Panc1 (cell line): ENCODE data around the gene PTPRK. TPM values are rescaled to one million over a fixed set of nuclear protein-coding genes. Genes with fewer than 3 reads are reported as not detected.

Experiments used
- ATAC-seq: fragments of 200-7000 bp; cut with Tn5 transposase; 2 replicates; pipeline ENCODE4 v1.9.1; 2020; ENCODE audit warnings: mild to moderate bottlenecking, moderate library complexity
- BruUV-seq: library from RNA; stranded (reverse); fragments of 400-500 nt; replicated peaks from 2 replicates; lab custom pipeline; 2021; lab: Mats Ljungman, UMichigan
- CTCF ChIA-PET: fragments of 300-600 bp; sonication (Branson Sonifier 250); formaldehyde crosslinking; loops from one replicate; lab custom pipeline; 2022; ENCODE audit warnings: antibody characterized with exemption; lab: Charles Lee
- POLR2A ChIA-PET: fragments of 300-600 bp; sonication (Branson Sonifier 250); formaldehyde crosslinking; loops from one replicate; lab custom pipeline; 2022; ENCODE audit warnings: antibody characterized with exemption; lab: Charles Lee
- DNase-seq: peaks from one replicate; pipeline ENCODE4 v3.0.0-alpha.2; 2010; ENCODE audit warnings: low read depth, low spot score
- H3K27ac ChIP-seq: 2 replicates; pipeline ENCODE4 v1.5.1; 2011; ENCODE audit warnings: mild to moderate bottlenecking, low read length, inconsistent platforms
- H3K27me3 ChIP-seq: fragments of 200-500 bp; sonication (Bioruptor generic); 2 replicates; pipeline ENCODE4 v1.6.0; 2014; ENCODE audit warnings: low read length, inconsistent platforms; ENCODE audit not compliant: control insufficient read depth, insufficient read depth
- H3K36me3 ChIP-seq: fragments of 200-500 bp; sonication (Bioruptor generic); 2 replicates; pipeline ENCODE4 v1.5.1; 2014; ENCODE audit warnings: inconsistent platforms, mild to moderate bottlenecking, low read length, moderate library complexity; ENCODE audit not compliant: control insufficient read depth, insufficient read depth
- H3K4me1 ChIP-seq: 2 replicates; pipeline ENCODE4 v1.5.1; 2011; ENCODE audit warnings: inconsistent platforms, mild to moderate bottlenecking, low read length, moderate library complexity; ENCODE audit not compliant: control insufficient read depth, insufficient read depth
- H3K4me3 ChIP-seq, 2 experiments: 2 replicates each; pipeline ENCODE4 v1.5.1; 2011 to 2012; ENCODE audit warnings: low read depth in 2 of 2, low read length in 2 of 2, mild to moderate bottlenecking in 2 of 2, inconsistent platforms in 1 of 2, moderate library complexity in 1 of 2
- H3K9me3 ChIP-seq: fragments of 200-500 bp; sonication (Bioruptor generic); 2 replicates; pipeline ENCODE4 v1.5.1; 2014; ENCODE audit warnings: low read depth, mild to moderate bottlenecking, inconsistent platforms, low read length, moderate library complexity; ENCODE audit not compliant: control insufficient read depth, insufficient read depth
- POLR2AphosphoS5 ChIP-seq: IDR thresholded peaks from 2 replicates; pipeline ENCODE4 v1.6.1; 2012; ENCODE audit warnings: mild to moderate bottlenecking, low read depth, low read length, moderate library complexity
- SIN3A ChIP-seq: IDR thresholded peaks from 2 replicates; pipeline ENCODE4 v1.6.1; 2012; ENCODE audit warnings: low read depth, mild to moderate bottlenecking, low read length, moderate library complexity, borderline replicate concordance; ENCODE audit not compliant: insufficient read depth
- TCF7L2 ChIP-seq: IDR thresholded peaks from 2 replicates; pipeline ENCODE4 v1.6.1; 2011; ENCODE audit warnings: mild to moderate bottlenecking, low read depth, low read length, inconsistent platforms
- in situ Hi-C: cut with HindIII; loops from 2 replicates; pipeline ENCODE4 v1.10.0; 2016; ENCODE audit warnings: low sequenced_read_pairs, low pct_unique_long_range_greater_than_20kb
- intact Hi-C: fragments of 100-400 bp; cut with micrococcal nuclease; formaldehyde crosslinking; loops from one replicate; pipeline ENCODE4 v1.10.0; 2022; ENCODE audit not compliant: unreplicated experiment
- total RNA-seq: library from RNA; stranded (reverse); gene quantifications from one replicate; pipeline ENCODE4 v1.2.1, GENCODE V29; 2021; ENCODE audit not compliant: unreplicated experiment
- TF ChIP-seq, protein P1 (sequence below), 2 experiments: IDR thresholded peaks; 2 replicates each; pipeline ENCODE4 v1.6.1; 2011 to 2012; ENCODE audit warnings: low read depth in 2 of 2, control low read depth in 1 of 2, low read length in 1 of 2, mild to moderate bottlenecking in 1 of 2, moderate library complexity in 1 of 2; ENCODE audit not compliant: insufficient read depth in 1 of 2
- TF ChIP-seq, protein P2 (sequence below): fragments of 450-650 bp; IDR thresholded peaks from 2 replicates; pipeline ENCODE4 v1.5.1; 2017; ENCODE audit warnings: mild to moderate bottlenecking

The PTPRK gene
- total RNA-seq, 1 experiment from 2014 or later, result 61.8 TPM

DNA sequence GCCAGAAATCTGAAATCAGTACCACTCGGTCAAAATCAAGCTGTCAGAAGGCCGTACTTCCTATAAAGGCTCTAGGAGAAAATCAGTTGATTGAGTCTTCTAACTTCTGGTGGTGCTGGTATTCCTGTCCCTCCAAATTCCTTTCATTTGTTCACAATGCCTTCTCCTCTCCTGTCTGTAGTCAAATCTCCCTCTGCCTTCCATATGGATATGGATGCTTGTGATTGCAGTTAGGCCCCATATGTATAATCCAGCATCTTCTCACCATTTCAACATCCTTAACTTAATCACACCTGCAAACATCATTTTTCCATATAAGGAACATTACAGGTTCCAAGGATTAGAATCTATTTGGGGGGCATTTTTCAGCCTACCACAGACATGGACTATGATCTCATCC lies 331.7 kb downstream of the PTPRK start:
- ChIA-PET POLR2A (no interaction called here), CTCF (no interaction called here)
- Histone ChIP-seq H3K27me3 (no peaks in the 10 kb centered on the region), H3K4me1 (no peaks in the 10 kb centered on the region), H3K9me3 (no peaks in the 10 kb centered on the region), H3K4me3 (no peak overlapping the region), H3K36me3 (peaks cover 4% of the 10 kb centered on the region; the same call in 1 of the 2 replicates), H3K27ac (no peak overlapping the region)
- intact Hi-C loops, result no loop called here
- DNase-seq (no peak), ATAC-seq (no peak)
- TF ChIP-seq POLR2AphosphoS5 (no peak), SIN3A (no peak), TCF7L2 (no peak)
- TF ChIP-seq, protein P1, sequence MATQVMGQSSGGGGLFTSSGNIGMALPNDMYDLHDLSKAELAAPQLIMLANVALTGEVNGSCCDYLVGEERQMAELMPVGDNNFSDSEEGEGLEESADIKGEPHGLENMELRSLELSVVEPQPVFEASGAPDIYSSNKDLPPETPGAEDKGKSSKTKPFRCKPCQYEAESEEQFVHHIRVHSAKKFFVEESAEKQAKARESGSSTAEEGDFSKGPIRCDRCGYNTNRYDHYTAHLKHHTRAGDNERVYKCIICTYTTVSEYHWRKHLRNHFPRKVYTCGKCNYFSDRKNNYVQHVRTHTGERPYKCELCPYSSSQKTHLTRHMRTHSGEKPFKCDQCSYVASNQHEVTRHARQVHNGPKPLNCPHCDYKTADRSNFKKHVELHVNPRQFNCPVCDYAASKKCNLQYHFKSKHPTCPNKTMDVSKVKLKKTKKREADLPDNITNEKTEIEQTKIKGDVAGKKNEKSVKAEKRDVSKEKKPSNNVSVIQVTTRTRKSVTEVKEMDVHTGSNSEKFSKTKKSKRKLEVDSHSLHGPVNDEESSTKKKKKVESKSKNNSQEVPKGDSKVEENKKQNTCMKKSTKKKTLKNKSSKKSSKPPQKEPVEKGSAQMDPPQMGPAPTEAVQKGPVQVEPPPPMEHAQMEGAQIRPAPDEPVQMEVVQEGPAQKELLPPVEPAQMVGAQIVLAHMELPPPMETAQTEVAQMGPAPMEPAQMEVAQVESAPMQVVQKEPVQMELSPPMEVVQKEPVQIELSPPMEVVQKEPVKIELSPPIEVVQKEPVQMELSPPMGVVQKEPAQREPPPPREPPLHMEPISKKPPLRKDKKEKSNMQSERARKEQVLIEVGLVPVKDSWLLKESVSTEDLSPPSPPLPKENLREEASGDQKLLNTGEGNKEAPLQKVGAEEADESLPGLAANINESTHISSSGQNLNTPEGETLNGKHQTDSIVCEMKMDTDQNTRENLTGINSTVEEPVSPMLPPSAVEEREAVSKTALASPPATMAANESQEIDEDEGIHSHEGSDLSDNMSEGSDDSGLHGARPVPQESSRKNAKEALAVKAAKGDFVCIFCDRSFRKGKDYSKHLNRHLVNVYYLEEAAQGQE (IDR thresholded peaks at IDR 0.05; ENCODE audit: insufficient read depth in 1 of 2, low read depth in 2 of 2, low read length in 1 of 2), result no peak
- TF ChIP-seq, protein P2, sequence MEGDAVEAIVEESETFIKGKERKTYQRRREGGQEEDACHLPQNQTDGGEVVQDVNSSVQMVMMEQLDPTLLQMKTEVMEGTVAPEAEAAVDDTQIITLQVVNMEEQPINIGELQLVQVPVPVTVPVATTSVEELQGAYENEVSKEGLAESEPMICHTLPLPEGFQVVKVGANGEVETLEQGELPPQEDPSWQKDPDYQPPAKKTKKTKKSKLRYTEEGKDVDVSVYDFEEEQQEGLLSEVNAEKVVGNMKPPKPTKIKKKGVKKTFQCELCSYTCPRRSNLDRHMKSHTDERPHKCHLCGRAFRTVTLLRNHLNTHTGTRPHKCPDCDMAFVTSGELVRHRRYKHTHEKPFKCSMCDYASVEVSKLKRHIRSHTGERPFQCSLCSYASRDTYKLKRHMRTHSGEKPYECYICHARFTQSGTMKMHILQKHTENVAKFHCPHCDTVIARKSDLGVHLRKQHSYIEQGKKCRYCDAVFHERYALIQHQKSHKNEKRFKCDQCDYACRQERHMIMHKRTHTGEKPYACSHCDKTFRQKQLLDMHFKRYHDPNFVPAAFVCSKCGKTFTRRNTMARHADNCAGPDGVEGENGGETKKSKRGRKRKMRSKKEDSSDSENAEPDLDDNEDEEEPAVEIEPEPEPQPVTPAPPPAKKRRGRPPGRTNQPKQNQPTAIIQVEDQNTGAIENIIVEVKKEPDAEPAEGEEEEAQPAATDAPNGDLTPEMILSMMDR, result no peak
- no TSS peak for BruUV-seq
- in situ Hi-C loops, result no loop called here

DNA sequence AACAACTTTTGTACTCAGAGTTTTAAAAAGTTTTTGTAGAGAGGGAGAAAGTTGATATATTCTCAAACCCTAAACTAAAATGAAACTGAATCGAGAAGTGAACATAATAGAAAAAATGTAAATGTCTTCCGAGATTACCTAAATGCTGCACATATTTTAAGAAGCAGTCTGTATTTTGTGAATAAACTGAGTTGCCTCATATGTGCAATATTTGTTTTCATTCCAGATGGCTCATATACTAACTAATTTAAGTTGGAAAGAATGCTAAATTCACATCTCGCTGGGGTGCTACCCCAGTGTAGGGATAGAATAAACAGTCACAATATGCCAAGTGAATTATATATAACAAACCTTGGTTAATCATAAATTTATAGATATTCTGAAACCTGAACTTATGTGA lies 333.7 kb downstream of the PTPRK start:
- in situ Hi-C loops (no loop called here), intact Hi-C loops (no loop called here)
- DNase-seq (no peak), ATAC-seq (no peak)
- POLR2A ChIA-PET, result no interaction called here
- Histone ChIP-seq H3K27me3 (no peaks in the 10 kb centered on the region), H3K4me1 (no peaks in the 10 kb centered on the region), H3K9me3 (no peaks in the 10 kb centered on the region), H3K36me3 (peaks cover 7% of the 10 kb centered on the region), H3K27ac (no peak overlapping the region), H3K4me3 (no peak overlapping the region)
- CTCF ChIA-PET, result no interaction called here
- TF ChIP-seq, protein P2, result no peak
- no peak for TF ChIP-seq TCF7L2
- no peak for TF ChIP-seq SIN3A
- no peak for TF ChIP-seq POLR2AphosphoS5
- TF ChIP-seq, protein P1 (IDR thresholded peaks at IDR 0.05; ENCODE audit: insufficient read depth in 1 of 2, low read depth in 2 of 2, low read length in 1 of 2), result no peak
- no TSS peak for BruUV-seq
